GM23248 (cell line): ENCODE results near the gene TMEM184C. TPM values are rescaled to one million over a fixed set of nuclear protein-coding genes. Genes with fewer than 3 reads are reported as not detected.
A peak's percentile ranks its signal among the peaks of the same experiment; 100 is the strongest.

Experiments used
- DNase-seq: peaks from one replicate; pipeline ENCODE4 v3.0.0-alpha.2; 2015
- H2AFZ ChIP-seq: fragments of 200-600 bp; sonication (generic); 2 replicates; pipeline ENCODE4 v1.6.1; 2016; ENCODE audit warnings: antibody characterized with exemption
- H3F3A ChIP-seq: fragments of 200-600 bp; sonication (generic); 2 replicates; pipeline ENCODE4 v1.6.1; 2016; ENCODE audit warnings: mild to moderate bottlenecking, antibody characterized with exemption, mixed run types; ENCODE audit not compliant: insufficient read depth
- H3K27ac ChIP-seq: fragments of 200-600 bp; sonication (generic); 2 replicates; pipeline ENCODE4 v1.5.1; 2016; ENCODE audit warnings: mild to moderate bottlenecking
- H3K27me3 ChIP-seq: fragments of 200-600 bp; sonication (generic); replicated peaks from 2 replicates; pipeline ENCODE4 v1.6.1; 2016; ENCODE audit warnings: mild to moderate bottlenecking; ENCODE audit not compliant: insufficient read depth
- H3K36me3 ChIP-seq: fragments of 200-600 bp; sonication (generic); 2 replicates; pipeline ENCODE4 v1.6.1; 2016; ENCODE audit warnings: low read depth, mild to moderate bottlenecking
- H3K4me1 ChIP-seq: fragments of 200-600 bp; sonication (generic); 2 replicates; pipeline ENCODE4 v1.6.1; 2016; ENCODE audit warnings: mild to moderate bottlenecking; ENCODE audit not compliant: insufficient read depth
- H3K4me2 ChIP-seq: fragments of 200-600 bp; sonication (generic); one replicate; pipeline ENCODE4 v1.6.1; 2016; ENCODE audit warnings: mild to moderate bottlenecking; ENCODE audit not compliant: unreplicated experiment
- H3K4me3 ChIP-seq: fragments of 200-600 bp; sonication (generic); 2 replicates; pipeline ENCODE4 v1.5.1; 2016; ENCODE audit warnings: mild to moderate bottlenecking
- H3K79me2 ChIP-seq: fragments of 200-600 bp; sonication (generic); 2 replicates; pipeline ENCODE4 v1.6.1; 2016; ENCODE audit warnings: mild to moderate bottlenecking; ENCODE audit not compliant: insufficient read depth
- H3K9ac ChIP-seq: fragments of 200-600 bp; sonication (generic); 2 replicates; pipeline ENCODE4 v1.6.1; 2016; ENCODE audit warnings: mild to moderate bottlenecking
- H3K9me2 ChIP-seq: fragments of 200-600 bp; sonication (generic); 2 replicates; pipeline ENCODE4 v1.6.1; 2016; ENCODE audit warnings: mixed run types, mild to moderate bottlenecking, moderate library complexity; ENCODE audit not compliant: insufficient read depth
- H3K9me3 ChIP-seq: fragments of 200-600 bp; sonication (generic); one replicate; pipeline ENCODE4 v1.6.1; 2017; ENCODE audit warnings: low read depth
- H4K20me1 ChIP-seq: fragments of 200-600 bp; sonication (generic); 2 replicates; pipeline ENCODE4 v1.6.0; 2016; ENCODE audit not compliant: insufficient read depth
- EZH2 ChIP-seq: fragments of 200-600 bp; sonication (generic); IDR thresholded peaks from 2 replicates; pipeline ENCODE4 v1.6.1; 2018; ENCODE audit warnings: antibody characterized with exemption, mild to moderate bottlenecking; ENCODE audit not compliant: insufficient read depth, poor library complexity, severe bottlenecking
- EZH2phosphoT487 ChIP-seq: fragments of 200-600 bp; sonication (generic); IDR thresholded peaks from 2 replicates; pipeline ENCODE4 v1.6.1; 2018; ENCODE audit warnings: antibody characterized with exemption, moderate library complexity, mild to moderate bottlenecking, low read depth; ENCODE audit not compliant: insufficient read depth
- WGBS, 2 experiments: methylation state at CpG; one replicate each; pipeline ENCODE4 v1.1.6; 2015 to 2017; ENCODE audit warnings: low lambda C conversion rate in 2 of 2, low coverage in 1 of 2; ENCODE audit errors: missing lambda C conversion rate in 2 of 2; 5-methylcytosine and 5-hydroxymethylcytosine counted together
- in situ Hi-C: fragments of 300-500 bp; cut with MboI; formaldehyde crosslinking; loops from 2 replicates; pipeline ENCODE4 v1.15.0; 2020
- polyA plus RNA-seq: library from polyadenylated mRNA; unstranded; fragments of >200 nt; fragmentation: Nextera tagmentation; extraction: Ambion mirVana; gene quantifications from 2 replicates; pipeline ENCODE4 v1.2.1, GENCODE V29; 2016
- total RNA-seq: library from RNA; depleted of rRNA; stranded (reverse); fragments of >200 nt; shearing (Covaris generic); gene quantifications from 2 replicates; pipeline ENCODE4 v1.2.3, GENCODE V29; 2014

TMEM184C gene
- total and polyA plus RNA-seq, 2 experiments from 2014 or later: 26.2 to 36.5 TPM

- DNase-seq: peak; percentile 41
- Histone ChIP-seq H3K4me3 (no peak overlapping the region), H3K9ac (no peak overlapping the region), H2AFZ (no peak overlapping the region), H3K9me2 (no peaks in the 10 kb centered on the region), H4K20me1 (no peaks in the 10 kb centered on the region), H3K4me1 (peaks cover 14% of the 10 kb centered on the region), H3K9me3 (no peaks in the 10 kb centered on the region), H3K27ac (no peak overlapping the region), H3K36me3 (peaks cover 47% of the 10 kb centered on the region), H3K27me3 (no peaks in the 10 kb centered on the region), H3F3A (0 out of 2 replicates have a peak, but pooled peaks cover 6% of the 10 kb centered on the region), H3K4me2 (no peak overlapping the region), H3K79me2 (no peaks in the 10 kb centered on the region)
- in situ Hi-C loops: no loop called here
- TF ChIP-seq EZH2phosphoT487: no peak
- no peak for TF ChIP-seq EZH2
- WGBS, 2 experiments: 85 to 90% methylated on average over 1 of the region's 1 CpG
Observed at GRCh38 chr4:147629783-147630730, 12.9 kb downstream of the TMEM184C start.

GRCh38 chr4:147633113-147633512 lies 15.9 kb downstream of the TMEM184C start:
- Histone ChIP-seq H3K36me3 (peaks cover 63% of the 10 kb centered on the region), H3K27me3 (no peaks in the 10 kb centered on the region), H3K9me3 (no peaks in the 10 kb centered on the region), H3K4me2 (no peak overlapping the region), H3K79me2 (no peaks in the 10 kb centered on the region), H3K9me2 (no peaks in the 10 kb centered on the region), H3K9ac (no peak overlapping the region), H3K4me3 (no peak overlapping the region), H3K27ac (no peak overlapping the region), H2AFZ (no peak overlapping the region), H3F3A (0 out of 2 replicates have a peak, but pooled peaks cover 9% of the 10 kb centered on the region), H4K20me1 (no peaks in the 10 kb centered on the region), H3K4me1 (peaks cover 14% of the 10 kb centered on the region)
- no peak for TF ChIP-seq EZH2
- TF ChIP-seq EZH2phosphoT487: no peak
- 77 to 90% methylated on average over 3 of the region's 3 CpGs for WGBS, 2 experiments
- in situ Hi-C loops: no loop called here
- DNase-seq: no peak

DNA sequence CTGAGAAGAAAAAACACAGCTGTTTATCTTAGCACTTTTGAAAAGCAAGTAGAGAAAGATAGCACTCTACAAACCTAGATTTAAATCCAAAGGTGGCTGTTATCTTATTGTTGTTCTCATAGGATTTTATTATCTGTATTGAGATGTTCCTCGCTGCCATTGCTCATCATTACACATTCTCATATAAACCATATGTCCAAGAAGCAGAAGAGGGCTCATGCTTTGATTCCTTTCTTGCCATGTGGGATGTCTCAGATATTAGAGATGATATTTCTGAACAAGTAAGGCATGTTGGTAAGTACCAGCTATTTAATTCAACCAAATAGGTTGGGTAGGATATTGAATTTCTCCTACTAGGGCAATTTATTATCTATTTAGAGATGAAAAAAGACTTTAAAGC lies 16.4 kb downstream of the TMEM184C start:
- H3K27me3 ChIP-seq: no peaks in the 10 kb centered on the region
- no peaks in the 10 kb centered on the region for H3K79me2 ChIP-seq
- no peaks in the 10 kb centered on the region for H3K9me3 ChIP-seq
- in situ Hi-C loops: no loop called here
- no peak overlapping the region for H3K9ac ChIP-seq
- TF ChIP-seq EZH2phosphoT487 (no peak), EZH2 (no peak)
- H3K9me2 ChIP-seq: no peaks in the 10 kb centered on the region
- peaks cover 68% of the 10 kb centered on the region for H3K36me3 ChIP-seq
- H3K4me2 ChIP-seq: no peak overlapping the region
- no peak overlapping the region for H2AFZ ChIP-seq
- peaks cover 14% of the 10 kb centered on the region for H3K4me1 ChIP-seq
- H3K4me3 ChIP-seq: no peak overlapping the region
- H3F3A ChIP-seq: peaks cover 13% of the 10 kb centered on the region; the same call in 1 of the 2 replicates
- 94 to 96% methylated on average over 1 of the region's 1 CpG for WGBS, 2 experiments
- DNase-seq: no peak
- H4K20me1 ChIP-seq: no peaks in the 10 kb centered on the region
- H3K27ac ChIP-seq: no peak overlapping the region

DNA sequence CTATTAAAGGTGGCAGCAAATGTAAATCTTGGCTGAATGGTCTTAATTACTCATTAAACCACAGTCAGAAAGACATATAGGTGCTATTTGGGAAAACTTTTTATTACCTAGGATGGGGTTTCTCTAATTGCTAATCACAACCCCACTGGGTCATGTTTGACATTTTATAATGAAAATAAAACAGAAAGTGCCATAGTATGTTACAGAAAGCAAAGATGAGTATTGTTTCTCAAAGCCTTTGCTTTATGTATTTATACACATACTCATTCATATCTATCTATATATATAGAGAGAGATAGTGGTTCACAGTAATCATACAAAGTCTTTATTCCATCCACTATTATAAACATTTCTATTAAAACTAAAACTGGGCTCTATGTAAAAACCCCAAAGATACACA lies 18.2 kb downstream of the TMEM184C start:
- no peak for TF ChIP-seq EZH2
- in situ Hi-C loops: no loop called here
- Histone ChIP-seq H3K27ac (no peak overlapping the region), H3K4me1 (peaks cover 7% of the 10 kb centered on the region), H3K9me2 (no peaks in the 10 kb centered on the region), H3K4me2 (no peak overlapping the region), H3K4me3 (no peak overlapping the region), H3K9me3 (no peaks in the 10 kb centered on the region), H4K20me1 (no peaks in the 10 kb centered on the region), H3K27me3 (no peaks in the 10 kb centered on the region), H3K9ac (no peak overlapping the region), H2AFZ (no peak overlapping the region), H3K79me2 (no peaks in the 10 kb centered on the region), H3F3A (peaks cover 16% of the 10 kb centered on the region; the same call in 1 of the 2 replicates), H3K36me3 (peaks cover 54% of the 10 kb centered on the region)
- no peak for DNase-seq
